Erythroblast (primary cell): ENCODE data around the gene HDDC3.

ENCODE experiments used
- GATA1 ChIP-seq: IDR thresholded peaks from 2 replicates; pipeline ENCODE4 v1.6.1; 2011; ENCODE audit warnings: low read depth, mild to moderate bottlenecking, control low read depth, low read length, moderate library complexity
- POLR2A ChIP-seq: IDR thresholded peaks from 2 replicates; pipeline ENCODE4 v1.6.1; 2011; ENCODE audit warnings: mild to moderate bottlenecking, low read length

DNA sequence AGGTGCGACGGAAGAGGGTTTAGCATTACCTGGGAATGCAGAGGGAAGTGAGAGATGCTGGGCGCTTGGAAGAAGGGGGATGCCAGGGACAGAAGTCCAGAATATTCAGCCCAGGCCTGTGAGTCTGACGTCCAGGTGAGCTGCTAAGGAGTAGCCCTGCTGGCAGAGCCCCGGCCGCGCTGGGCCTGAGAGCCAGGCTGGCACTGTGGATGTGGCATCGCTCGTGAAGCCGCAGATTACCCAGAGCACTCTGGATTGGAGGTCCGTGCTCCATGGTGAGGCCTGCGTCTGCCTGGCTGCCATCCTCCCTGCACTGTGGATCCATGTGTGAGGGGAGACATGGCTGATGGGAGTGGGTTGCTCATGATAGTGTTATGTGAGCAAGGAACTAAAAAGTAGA is 14.8 kb downstream of the HDDC3 start:
- TF ChIP-seq POLR2A (peak; percentile 22), GATA1 (no peak)
